Stimulated activated CD8-positive, alpha-beta memory T cell treated with anti-CD3 and anti-CD28 coated beads, Interleukin-7, amount 100 ng/mL, for 48 hours (primary cell): ENCODE data around the gene ETS1.
A peak's percentile ranks its signal among the peaks of the same experiment; 100 is the strongest.

ENCODE experiments used
- DNase-seq, 2 donors: peaks; one replicate each; pipeline ENCODE4 v3.0.0-alpha.2; 2020; ENCODE audit warnings: low read depth in 1 of 2; ENCODE audit errors: extremely low read depth in 1 of 2

ETS1 gene

DNA sequence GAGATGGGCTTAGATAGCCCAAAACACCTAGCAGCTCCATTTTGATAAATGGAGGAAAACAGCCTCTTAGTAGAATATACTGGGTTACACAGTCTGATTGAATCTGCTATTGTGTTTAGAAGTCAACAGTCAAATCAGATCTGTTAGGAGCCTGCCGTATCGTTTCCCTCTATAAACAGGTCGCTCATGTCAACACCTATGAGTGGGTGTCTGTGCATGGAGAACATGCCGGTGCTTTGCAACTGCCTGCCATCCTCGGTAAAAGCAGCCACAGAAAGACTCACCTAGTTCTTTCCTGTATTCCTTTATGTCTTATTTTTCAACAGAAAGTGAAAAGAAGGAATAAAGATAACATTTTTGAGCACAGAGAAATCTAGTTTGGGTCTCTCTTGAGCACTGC lies 99.4 kb downstream of the ETS1 start:
- DNase-seq, result no peak

DNA sequence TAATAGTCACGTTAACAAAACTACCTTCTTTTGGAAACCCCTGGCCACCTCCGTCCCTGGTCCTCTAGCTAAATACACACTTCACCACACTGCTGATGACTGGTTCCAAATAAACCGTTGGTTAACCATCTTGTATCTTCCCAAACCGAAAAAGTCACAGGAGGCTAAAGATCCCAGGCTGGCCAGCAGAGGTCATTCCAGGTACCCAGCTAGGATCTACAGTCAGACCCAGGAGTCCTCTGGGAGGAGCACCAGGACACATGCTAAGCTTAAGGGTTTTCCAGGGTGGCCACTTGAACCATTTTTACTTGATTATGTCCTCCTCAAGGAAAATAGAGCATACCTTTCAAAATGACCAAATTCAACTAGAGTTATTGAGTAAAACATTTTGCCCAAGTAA lies 103.2 kb downstream of the ETS1 start:
- DNase-seq, result no peak

DNA sequence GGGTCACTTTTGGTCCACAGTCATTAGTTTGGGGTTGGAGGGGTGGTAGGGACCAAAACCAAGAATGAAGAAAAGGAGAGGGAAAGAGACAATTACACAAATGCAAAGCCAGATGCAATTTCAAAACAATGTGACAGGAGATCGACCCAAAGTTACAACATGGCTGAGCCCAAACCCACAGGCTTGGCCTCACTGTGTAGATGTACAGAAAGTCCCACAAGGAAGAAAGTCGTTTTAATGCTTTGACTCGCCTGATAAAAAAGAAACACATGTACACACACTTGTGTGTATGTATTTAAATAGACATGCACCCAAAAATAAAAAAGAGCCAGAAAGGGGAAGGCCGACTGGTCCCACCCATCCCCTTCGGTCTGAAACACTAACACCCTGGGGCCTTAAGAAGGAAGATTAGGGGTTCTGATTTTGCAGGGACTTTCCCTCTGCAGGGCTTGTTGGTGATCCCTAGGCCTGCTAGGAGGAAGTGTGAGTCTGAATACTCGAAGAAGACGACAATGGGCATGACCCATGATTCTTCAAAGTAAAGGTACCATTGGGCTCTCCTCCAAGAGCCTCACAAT lies 104.1 kb downstream of the ETS1 start:
- DNase-seq, result no peak

DNA sequence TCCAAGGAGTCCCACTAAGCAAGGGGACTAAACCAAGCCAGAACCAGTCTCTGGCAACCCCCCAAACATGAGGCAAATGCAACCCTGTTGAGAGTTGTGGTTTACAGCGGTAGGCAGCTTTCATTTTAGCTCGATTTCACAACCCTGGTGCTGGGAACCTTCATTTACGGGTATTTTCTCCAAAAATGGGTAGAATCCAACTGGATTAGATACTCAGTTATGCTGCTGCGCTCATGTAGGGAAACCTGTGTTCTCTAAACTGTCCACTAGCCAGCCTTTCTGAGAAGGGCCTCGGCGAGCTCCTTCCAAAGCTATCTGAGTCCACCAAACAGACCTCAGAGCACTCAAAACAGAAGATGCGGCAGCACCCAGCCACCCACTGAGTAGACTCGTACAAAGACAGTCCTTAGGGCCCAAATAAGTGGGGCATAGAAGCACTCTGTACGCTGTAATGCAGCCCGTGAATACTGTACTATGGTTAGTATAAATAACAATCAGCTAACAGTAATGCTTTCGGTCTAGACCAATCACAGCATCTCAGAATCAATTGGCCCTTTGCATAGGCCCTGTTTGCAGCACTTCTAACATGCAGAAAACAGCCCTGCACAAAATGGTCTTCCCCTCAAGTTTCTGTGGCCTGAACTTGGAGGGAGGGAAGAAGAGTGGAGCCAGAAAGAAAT lies 104.7 kb downstream of the ETS1 start:
- no peak for DNase-seq

GRCh38 chr11:128482092-128482491 lies 105.3 kb downstream of the ETS1 start:
- DNase-seq, result no peak

DNA sequence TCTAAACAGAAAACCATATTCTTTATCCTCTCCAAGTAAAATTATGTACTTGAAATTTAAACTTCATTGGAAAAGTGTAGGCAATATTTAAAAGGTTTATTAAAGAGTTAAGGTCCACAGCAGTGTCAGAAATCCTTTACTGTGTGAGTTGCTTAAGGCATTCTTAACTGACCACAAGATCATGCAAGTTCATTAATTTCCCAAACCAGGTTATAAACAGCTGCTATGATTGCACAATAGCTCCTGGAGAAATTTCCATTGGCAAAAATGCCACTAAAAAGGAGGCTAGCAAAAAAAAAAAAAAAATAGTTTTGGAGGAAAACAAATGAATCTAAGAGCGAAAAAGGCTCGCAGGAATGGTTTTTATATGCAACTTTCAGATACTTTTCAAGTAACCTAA lies 106.2 kb downstream of the ETS1 start:
- no peak for DNase-seq

- no peak for DNase-seq
Measured at GRCh38 chr11:128480665-128481064, 106.7 kb downstream of the ETS1 start.

DNA sequence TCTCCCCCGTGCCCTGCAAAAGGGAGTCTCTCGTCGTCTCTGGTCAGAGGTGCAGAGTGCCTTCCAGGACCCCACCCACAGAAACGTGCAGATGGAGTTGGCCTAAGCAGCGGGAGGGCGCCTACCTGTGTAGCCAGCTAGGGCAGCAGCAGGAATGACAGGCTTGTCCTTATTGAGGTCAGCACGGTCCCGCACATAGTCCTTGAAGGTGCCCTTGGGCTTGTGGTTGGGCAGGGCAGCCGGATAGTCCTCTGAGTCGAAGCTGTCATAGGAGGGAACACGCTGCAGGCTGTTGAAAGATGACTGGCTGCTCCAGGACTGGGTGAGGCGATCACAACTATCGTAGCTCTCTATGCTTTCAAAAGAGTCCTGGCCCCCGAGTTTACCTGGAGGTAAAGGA lies 107.3 kb downstream of the ETS1 start:
- DNase-seq, result no peak

- DNase-seq, result no peak
Measured at GRCh38 chr11:128479144-128479543, 108.2 kb downstream of the ETS1 start.

DNA sequence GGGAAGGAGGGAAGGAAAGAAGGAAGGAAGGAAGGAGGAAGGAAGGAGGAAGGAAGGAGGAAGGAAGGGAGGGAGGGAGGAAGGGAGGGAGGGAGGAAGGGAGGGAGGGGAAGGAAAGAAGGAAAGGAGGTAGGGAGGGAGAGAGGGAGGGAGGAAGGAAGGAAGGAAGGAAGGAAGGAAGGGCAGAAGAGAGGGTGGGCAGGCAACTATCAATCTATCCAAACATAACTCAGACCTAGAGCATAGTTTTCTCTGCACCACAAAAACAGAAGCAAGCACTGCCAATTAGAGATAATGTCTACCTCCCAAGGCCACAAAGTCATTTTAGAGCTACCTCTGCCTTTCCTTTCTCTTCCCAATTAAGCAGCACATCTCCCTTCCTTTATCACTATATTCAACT lies 109.1 kb downstream of the ETS1 start:
- no peak for DNase-seq

GRCh38 chr11:128477811-128478210 lies 109.5 kb downstream of the ETS1 start:
- DNase-seq, result no peak

DNA sequence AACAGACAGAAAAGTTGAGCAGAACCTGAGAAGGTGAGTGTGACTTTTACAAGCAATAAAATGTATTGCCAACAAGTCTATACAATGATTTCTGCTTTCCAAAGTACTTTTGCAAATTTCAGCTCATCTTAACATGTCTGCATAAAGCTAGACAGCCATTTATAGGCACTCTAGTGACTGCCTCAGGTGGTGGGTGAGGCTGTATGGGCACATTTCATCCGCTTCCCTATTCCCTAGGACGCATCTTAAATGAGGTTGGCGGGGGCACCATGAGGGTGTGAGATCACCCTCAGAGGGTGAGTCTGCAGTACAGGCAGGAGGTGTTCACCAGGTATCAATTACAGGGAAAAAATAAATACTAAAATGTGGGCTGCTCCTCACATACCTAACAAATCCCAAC lies 110.1 kb downstream of the ETS1 start:
- DNase-seq, result no peak

GRCh38 chr11:128476729-128477128 lies 110.6 kb downstream of the ETS1 start:
- peak in 1 of 2 donors; percentile 67 for DNase-seq

- no peak for DNase-seq
Measured at GRCh38 chr11:128476049-128476448, 111.3 kb downstream of the ETS1 start.

GRCh38 chr11:128474036-128474874 lies 113.1 kb downstream of the ETS1 start:
- no peak for DNase-seq

DNA sequence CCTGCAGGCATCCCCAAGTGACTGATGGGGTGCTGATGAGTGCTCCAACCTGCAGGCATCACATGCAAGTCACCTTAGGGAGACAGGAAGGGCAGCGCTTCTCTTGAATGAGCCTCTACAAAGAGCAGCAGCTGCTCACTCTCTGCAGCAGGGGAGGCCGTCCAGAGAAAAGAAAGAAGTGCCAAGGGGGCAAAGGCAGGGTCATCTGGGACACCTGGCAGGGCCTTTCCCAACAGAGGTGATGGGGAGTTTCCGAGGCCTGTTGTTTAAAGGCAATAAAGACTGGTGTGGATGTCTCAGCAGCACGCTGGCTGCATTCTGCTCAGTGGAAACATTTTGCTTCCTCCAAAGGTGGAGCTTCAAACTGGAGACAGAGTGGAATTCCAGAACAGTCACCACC lies 113.7 kb downstream of the ETS1 start:
- no peak for DNase-seq

GRCh38 chr11:128472128-128473089 lies 114.9 kb downstream of the ETS1 start:
- no peak for DNase-seq

DNA sequence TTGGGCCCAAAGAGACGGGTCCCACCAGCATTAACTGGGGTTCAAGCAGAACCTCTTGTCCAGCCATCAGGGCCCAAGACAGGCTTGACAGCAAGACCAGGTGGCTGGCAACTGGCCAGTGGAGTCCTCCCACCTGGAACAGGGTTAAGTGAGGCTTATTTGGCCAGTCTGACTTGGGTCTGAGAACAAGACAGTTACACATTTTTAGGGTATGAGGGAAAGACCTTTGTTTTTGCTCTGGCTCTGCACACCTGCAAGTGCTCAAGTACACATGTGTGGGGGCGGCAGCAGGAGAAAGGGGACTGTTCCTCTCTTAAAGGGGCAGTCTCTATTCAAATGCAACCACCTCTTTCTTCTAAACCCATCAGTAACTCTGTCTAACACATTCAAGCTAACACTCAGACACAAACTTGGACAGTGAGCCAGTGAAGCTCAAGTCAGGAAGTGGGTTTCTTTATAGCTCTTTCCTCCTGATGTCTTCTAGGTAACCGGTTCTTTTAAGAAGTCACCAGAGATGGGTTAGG lies 116.2 kb downstream of the ETS1 start:
- DNase-seq, result peak in 1 of 2 donors; percentile 65

DNA sequence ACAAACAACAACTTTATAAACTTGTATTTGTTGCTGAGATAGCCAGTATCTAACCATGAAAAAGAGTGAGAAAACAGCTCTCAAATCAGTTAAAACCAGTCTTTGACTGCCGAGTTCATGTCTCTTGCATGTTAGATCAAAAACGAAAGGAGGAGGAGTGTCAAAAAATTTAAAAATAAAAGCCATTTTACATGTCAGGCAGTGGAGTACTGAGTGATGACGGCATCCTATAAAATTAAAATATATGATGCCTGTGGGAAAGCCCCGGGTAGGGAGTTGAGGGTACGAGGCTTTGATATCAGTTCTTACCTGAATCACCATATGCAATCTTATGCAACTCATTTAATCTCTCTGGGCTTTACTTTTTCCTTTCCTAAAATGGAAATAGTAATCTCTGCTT lies 117.3 kb downstream of the ETS1 start:
- no peak for DNase-seq

- no peak for DNase-seq
Measured at GRCh38 chr11:128469220-128469619, 118.1 kb downstream of the ETS1 start.

GRCh38 chr11:128468111-128468510 lies 119.2 kb downstream of the ETS1 start:
- DNase-seq, result no peak
